22Rv1 (cell line): ENCODE results near the gene HOXA2.

Source experiments
- ZFX ChIP-seq: fragments of 450-650 bp; IDR thresholded peaks from 2 replicates; pipeline ENCODE4 v1.6.1; 2017; ENCODE audit warnings: antibody characterized with exemption, borderline replicate concordance
- TF ChIP-seq, protein P1 (sequence below): fragments of 450-650 bp; IDR thresholded peaks from 2 replicates; pipeline ENCODE4 v1.5.1; 2017; ENCODE audit warnings: mild to moderate bottlenecking

DNA sequence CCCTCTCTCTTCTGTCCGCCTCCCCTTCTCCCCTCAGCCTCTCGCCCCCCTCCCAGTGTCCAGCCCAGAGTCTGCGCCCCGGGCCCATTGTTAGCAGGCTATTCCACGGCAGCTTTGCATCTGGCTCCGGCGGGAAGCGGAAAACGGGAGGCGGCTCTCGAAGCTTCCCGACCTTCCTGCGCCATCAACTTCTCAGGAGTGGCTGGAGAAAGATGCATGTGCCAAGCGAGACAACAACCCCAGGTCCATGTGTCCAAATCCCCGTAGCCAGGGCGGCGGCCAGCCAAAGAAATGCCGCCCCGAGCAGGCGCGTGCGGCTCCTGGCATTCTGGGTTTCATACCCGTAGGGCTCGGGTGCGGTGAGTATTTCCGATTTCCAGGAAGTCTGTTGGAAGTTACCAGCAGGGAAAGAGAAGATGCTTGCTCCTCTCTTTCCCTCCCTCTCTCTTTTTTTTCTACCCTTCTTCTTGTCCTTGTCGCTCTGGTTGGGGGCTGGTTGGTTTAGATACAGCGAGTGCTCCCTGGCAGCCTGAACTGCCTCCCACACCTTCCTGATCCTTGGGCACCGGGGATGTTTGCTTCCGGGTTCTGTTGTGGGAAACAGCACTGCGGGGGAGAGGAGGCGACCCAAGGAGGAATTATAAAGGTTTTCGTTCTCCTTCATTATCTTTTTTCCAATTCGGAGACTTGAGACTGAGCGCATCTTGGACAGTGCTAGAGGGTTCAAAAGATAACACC is 1.2 kb upstream of the HOXA2 start:
- TF ChIP-seq, protein P1, sequence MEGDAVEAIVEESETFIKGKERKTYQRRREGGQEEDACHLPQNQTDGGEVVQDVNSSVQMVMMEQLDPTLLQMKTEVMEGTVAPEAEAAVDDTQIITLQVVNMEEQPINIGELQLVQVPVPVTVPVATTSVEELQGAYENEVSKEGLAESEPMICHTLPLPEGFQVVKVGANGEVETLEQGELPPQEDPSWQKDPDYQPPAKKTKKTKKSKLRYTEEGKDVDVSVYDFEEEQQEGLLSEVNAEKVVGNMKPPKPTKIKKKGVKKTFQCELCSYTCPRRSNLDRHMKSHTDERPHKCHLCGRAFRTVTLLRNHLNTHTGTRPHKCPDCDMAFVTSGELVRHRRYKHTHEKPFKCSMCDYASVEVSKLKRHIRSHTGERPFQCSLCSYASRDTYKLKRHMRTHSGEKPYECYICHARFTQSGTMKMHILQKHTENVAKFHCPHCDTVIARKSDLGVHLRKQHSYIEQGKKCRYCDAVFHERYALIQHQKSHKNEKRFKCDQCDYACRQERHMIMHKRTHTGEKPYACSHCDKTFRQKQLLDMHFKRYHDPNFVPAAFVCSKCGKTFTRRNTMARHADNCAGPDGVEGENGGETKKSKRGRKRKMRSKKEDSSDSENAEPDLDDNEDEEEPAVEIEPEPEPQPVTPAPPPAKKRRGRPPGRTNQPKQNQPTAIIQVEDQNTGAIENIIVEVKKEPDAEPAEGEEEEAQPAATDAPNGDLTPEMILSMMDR: no peak
- no peak for TF ChIP-seq ZFX
